ENCODE data around the gene PLCB1. TPM values are rescaled to one million over a fixed set of nuclear protein-coding genes. Genes with fewer than 3 reads are reported as not detected.

Gene PLCB1
- total and polyA plus RNA-seq, 2 experiments from 2014 or later = 14.9 to 20.7 TPM

DNA sequence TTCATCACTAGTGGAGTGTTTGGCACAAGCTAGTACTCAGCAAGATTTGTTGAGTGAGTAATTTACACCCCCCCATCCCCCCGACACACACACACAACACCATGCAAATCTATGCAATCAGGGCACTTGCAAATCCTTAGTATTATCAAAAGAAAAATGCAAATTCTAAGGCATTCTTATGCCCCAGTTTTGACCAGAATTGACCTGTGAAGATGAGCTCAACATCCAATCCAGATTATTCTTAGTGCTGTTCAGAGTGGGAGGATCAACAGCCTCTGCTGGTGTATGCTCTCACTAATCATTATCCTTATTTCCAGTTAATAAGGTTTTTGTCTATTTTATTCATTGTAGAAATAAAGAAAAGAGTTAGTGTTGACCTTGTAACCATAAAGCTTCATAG, 185.4 kb downstream of the PLCB1 start:
- no peaks in the 10 kb centered on the region; the same call in 1 of the 2 replicates for H3K9me2 ChIP-seq (ENCODE audit: insufficient read depth)
- H3K36me3 ChIP-seq (ENCODE audit: insufficient read depth) = no peaks in the 10 kb centered on the region
- no peak for ATAC-seq
- H3K4me2 ChIP-seq = no peak overlapping the region
- no peaks in the 10 kb centered on the region for H3K27me3 ChIP-seq (ENCODE audit: insufficient read depth)
- Mint-ChIP-seq H3K27me3 (ENCODE audit: insufficient read depth, low read depth, poor library complexity) (no peaks in the 10 kb centered on the region), H3K9me3 (no peaks in the 10 kb centered on the region), H3K4me1 (peaks cover 8% of the 10 kb centered on the region; the same call in 2 of the 3 replicates), H3K27ac (peak overlapping the region; percentile 28; the same call in 1 of the 2 replicates), H3K36me3 (ENCODE audit: low read depth) (no peaks in the 10 kb centered on the region), H3K4me3 (no peak overlapping the region)
- H2AFZ ChIP-seq = no peak overlapping the region
- no peak for DNase-seq (ENCODE audit: low spot score)
- peaks cover 9% of the 10 kb centered on the region for H3K4me1 ChIP-seq (ENCODE audit: insufficient read depth)
- no peak overlapping the region for H3K27ac ChIP-seq (ENCODE audit: low read depth)
- no peaks in the 10 kb centered on the region for H3K79me2 ChIP-seq (replicated peaks; ENCODE audit: insufficient read depth)
- TF ChIP-seq POLR2AphosphoS5 (IDR thresholded peaks at IDR 0.05; ENCODE audit: low read depth) (no peak), EZH2phosphoT487 (IDR thresholded peaks at IDR 0.05; ENCODE audit: unreplicated experiment) (no peak), CREB1 (CRISPR knock-in tag; IDR thresholded peaks at IDR 0.05; ENCODE audit: low read depth) (no peak), CTCF (conservative IDR thresholded peaks at IDR 0.05; ENCODE audit: low read depth in 2 of 2) (no peak), STAT1 (IDR thresholded peaks at IDR 0.05; ENCODE audit: unreplicated experiment) (no peak), ZNF114 (CRISPR knock-in tag; IDR thresholded peaks at IDR 0.05) (no peak), NANOG (IDR thresholded peaks at IDR 0.05; ENCODE audit: borderline replicate concordance) (no peak), ZNF331 (CRISPR knock-in tag; IDR thresholded peaks at IDR 0.05; ENCODE audit: low read depth) (no peak), ZNF462 (CRISPR knock-in tag; IDR thresholded peaks at IDR 0.05) (no peak), REST (IDR thresholded peaks at IDR 0.05; ENCODE audit: unreplicated experiment) (no peak), EZH2 (IDR thresholded peaks at IDR 0.05; ENCODE audit: low read depth, unreplicated experiment) (no peak), JUNB (IDR thresholded peaks at IDR 0.05; ENCODE audit: unreplicated experiment) (no peak)
- TF ChIP-seq, protein P1, sequence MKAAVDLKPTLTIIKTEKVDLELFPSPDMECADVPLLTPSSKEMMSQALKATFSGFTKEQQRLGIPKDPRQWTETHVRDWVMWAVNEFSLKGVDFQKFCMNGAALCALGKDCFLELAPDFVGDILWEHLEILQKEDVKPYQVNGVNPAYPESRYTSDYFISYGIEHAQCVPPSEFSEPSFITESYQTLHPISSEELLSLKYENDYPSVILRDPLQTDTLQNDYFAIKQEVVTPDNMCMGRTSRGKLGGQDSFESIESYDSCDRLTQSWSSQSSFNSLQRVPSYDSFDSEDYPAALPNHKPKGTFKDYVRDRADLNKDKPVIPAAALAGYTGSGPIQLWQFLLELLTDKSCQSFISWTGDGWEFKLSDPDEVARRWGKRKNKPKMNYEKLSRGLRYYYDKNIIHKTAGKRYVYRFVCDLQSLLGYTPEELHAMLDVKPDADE (IDR thresholded peaks at IDR 0.05) = no peak
- no peaks in the 10 kb centered on the region for H4K20me1 ChIP-seq (replicated peaks; ENCODE audit: insufficient read depth)
- H3K4me3 ChIP-seq = no peak overlapping the region
- H3F3A ChIP-seq (replicated peaks; ENCODE audit: low read depth) = no peaks in the 10 kb centered on the region
